SK-N-SH treated with all-trans-retinoic acid at 6 μM for 48 hours (cell line): ENCODE results near the gene SEMA3G.

Experiments used
- ATAC-seq: fragments of 200-7000 bp; cut with Tn5 transposase; 3 replicates; pipeline ENCODE4 v1.9.1; 2020; ENCODE audit warnings: mild to moderate bottlenecking, moderate library complexity
- ARNTL ChIP-seq: fragments of 450-650 bp; formaldehyde crosslinking; IDR thresholded peaks from 2 replicates; pipeline ENCODE4 v1.5.0; 2020; ENCODE audit warnings: low read depth, mild to moderate bottlenecking, moderate library complexity, borderline replicate concordance
- CREB5 ChIP-seq: fragments of 250-450 bp; sonication (Bioruptor Pico); IDR thresholded peaks from 2 replicates; pipeline ENCODE4 v1.5.1; 2020; ENCODE audit warnings: low read depth, mild to moderate bottlenecking, moderate library complexity
- CSDC2 ChIP-seq: fragments of 250-450 bp; sonication (Bioruptor Pico); IDR thresholded peaks from 2 replicates; pipeline ENCODE4 v1.5.0; 2020; ENCODE audit warnings: mild to moderate bottlenecking, moderate library complexity
- CSRNP3 ChIP-seq: fragments of 250-450 bp; sonication (Bioruptor Pico); IDR thresholded peaks from 2 replicates; pipeline ENCODE4 v1.5.1; 2021; ENCODE audit warnings: mild to moderate bottlenecking, moderate library complexity
- ESRRG ChIP-seq: fragments of 250-450 bp; sonication (Bioruptor Pico); IDR thresholded peaks from 2 replicates; pipeline ENCODE4 v1.6.1; 2021; ENCODE audit warnings: mild to moderate bottlenecking
- GLIS3 ChIP-seq: fragments of 250-450 bp; sonication (Bioruptor Pico); IDR thresholded peaks from 2 replicates; pipeline ENCODE4 v1.5.0; 2020; ENCODE audit warnings: mild to moderate bottlenecking, moderate library complexity
- OSR1 ChIP-seq: fragments of 250-450 bp; sonication (Bioruptor Pico); IDR thresholded peaks from 2 replicates; pipeline ENCODE4 v1.8.0; 2022; ENCODE audit warnings: moderate library complexity, mild to moderate bottlenecking, inconsistent platforms
- PATZ1 ChIP-seq: fragments of 250-450 bp; sonication (Bioruptor Pico); IDR thresholded peaks from 2 replicates; pipeline ENCODE4 v1.8.0; 2020; ENCODE audit warnings: mild to moderate bottlenecking, moderate library complexity, borderline replicate concordance
- PPARA ChIP-seq: fragments of 250-450 bp; sonication (Bioruptor Pico); IDR thresholded peaks from 2 replicates; pipeline ENCODE4 v1.5.0; 2020; ENCODE audit warnings: mild to moderate bottlenecking, borderline replicate concordance
- RARB ChIP-seq: fragments of 250-450 bp; sonication (Bioruptor Pico); IDR thresholded peaks from 2 replicates; pipeline ENCODE4 v1.8.0; 2021; ENCODE audit warnings: mild to moderate bottlenecking, moderate library complexity
- SNAI2 ChIP-seq: fragments of 250-450 bp; sonication (Bioruptor Pico); IDR thresholded peaks from 2 replicates; pipeline ENCODE4 v1.5.0; 2020; ENCODE audit warnings: mild to moderate bottlenecking, moderate library complexity
- TCF4 ChIP-seq: fragments of 250-450 bp; sonication (Bioruptor Pico); IDR thresholded peaks from 2 replicates; pipeline ENCODE4 v1.8.0; 2021; ENCODE audit warnings: mild to moderate bottlenecking, moderate library complexity, borderline replicate concordance
- TOX ChIP-seq: fragments of 250-450 bp; sonication (Bioruptor Pico); IDR thresholded peaks from 2 replicates; pipeline ENCODE4 v1.8.0; 2021; ENCODE audit warnings: mild to moderate bottlenecking, moderate library complexity, borderline replicate concordance
- ZC3H10 ChIP-seq: fragments of 250-450 bp; sonication (Bioruptor Pico); IDR thresholded peaks from 2 replicates; pipeline ENCODE4 v1.5.1; 2021; ENCODE audit warnings: mild to moderate bottlenecking, moderate library complexity
- ZFP3 ChIP-seq: fragments of 250-450 bp; sonication (Bioruptor Pico); IDR thresholded peaks from 2 replicates; pipeline ENCODE4 v1.5.0; 2020; ENCODE audit warnings: mild to moderate bottlenecking, moderate library complexity
- ZFP30 ChIP-seq: fragments of 450-650 bp; formaldehyde crosslinking; IDR thresholded peaks from 2 replicates; pipeline ENCODE4 v1.5.0; 2022; ENCODE audit warnings: mild to moderate bottlenecking, moderate library complexity
- ZNF565 ChIP-seq: fragments of 450-650 bp; formaldehyde crosslinking; conservative IDR thresholded peaks from 2 replicates; pipeline ENCODE4 v1.5.0; 2020; ENCODE audit warnings: low read depth, mild to moderate bottlenecking, moderate library complexity
- ZNF8 ChIP-seq: fragments of 450-650 bp; formaldehyde crosslinking; IDR thresholded peaks from 2 replicates; pipeline ENCODE4 v1.5.0; 2020; ENCODE audit warnings: mild to moderate bottlenecking, moderate library complexity

SEMA3G gene

DNA sequence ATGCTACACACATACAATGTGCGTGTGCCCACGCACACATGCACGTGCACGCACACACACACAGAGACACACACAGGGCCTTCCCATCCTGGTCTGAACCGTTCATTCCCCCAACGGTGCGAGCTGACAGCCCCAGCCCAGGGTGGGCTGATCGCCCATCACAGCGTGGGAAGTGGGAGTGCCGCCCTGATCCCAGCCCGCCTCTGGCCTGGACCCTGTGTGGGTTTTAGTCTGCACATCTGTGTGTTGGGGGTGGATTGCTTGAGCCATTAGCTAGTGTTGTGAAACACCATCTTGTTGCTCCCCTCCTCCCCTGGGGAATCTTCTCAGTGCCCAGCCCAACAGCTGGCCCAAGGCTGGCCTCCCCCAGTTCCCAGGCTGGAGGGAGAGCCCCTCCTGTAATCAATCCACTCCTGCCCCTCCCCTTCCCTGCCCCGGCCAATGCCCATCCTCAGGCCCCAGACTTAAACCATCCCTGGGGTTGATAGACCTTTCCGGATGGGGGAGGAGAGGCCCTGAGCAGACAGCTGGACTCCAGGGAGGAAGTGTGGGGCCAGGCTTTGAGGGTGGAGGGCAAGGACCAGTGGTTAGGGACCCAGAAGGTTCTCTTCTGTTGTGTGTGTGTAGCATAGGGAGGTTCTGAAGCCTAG is 8.3 kb downstream of the SEMA3G start:
- TF ChIP-seq SNAI2 (CRISPR knock-in tag) (no peak), CSRNP3 (no peak), TCF4 (CRISPR knock-in tag) (no peak), ESRRG (CRISPR knock-in tag) (no peak), TOX (CRISPR knock-in tag) (no peak), PATZ1 (no peak), ZNF565 (no peak), CSDC2 (no peak), ZC3H10 (CRISPR knock-in tag) (no peak), ZFP30 (CRISPR knock-in tag) (no peak), ZFP3 (CRISPR knock-in tag) (no peak), ZNF8 (CRISPR knock-in tag) (no peak), CREB5 (CRISPR knock-in tag) (no peak), RARB (CRISPR knock-in tag) (no peak)
- TF ChIP-seq, all 23 proteins: peak for 0
- no peak for ATAC-seq

DNA sequence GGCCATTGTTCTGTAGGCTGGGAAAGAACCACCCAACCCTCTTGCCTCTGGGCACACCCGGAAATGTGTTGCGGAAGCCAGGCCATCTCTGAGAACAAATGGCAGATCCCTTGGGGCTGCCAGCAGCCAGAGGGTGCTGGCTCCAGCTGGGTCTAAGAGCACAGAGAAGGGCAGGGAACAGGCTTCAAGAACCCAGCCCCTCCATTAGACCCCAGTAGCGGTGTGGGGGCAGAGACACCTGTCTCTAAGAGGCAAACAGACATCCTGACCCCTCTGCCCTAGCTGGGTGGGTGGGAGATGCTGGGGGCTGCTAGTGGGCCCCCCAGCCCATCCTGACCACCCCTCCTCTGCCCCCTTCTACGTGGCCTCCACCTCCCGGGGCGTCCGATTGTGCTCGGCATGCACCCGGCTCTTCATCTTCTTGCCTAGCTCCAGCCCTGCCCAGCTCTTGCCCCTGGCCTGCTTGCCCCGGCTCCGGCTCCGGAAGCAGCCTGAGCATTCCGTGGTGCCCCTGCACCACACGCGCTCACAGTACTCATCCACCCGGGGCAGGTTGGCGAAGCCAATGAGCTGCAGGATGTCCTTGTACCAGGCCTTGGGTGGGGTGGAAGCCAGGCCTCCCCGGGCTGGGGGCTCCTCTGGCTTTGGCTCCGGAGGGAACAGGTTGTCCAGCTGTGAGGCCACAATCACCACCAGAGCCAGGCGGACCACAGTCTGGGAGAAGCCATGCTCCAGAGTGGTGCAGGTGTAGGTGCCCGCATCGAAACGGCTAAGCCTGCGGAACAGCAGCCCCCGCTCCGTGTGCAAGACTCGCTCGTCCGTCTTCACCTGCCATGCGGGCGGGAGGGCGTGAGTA is 9.4 kb downstream of the SEMA3G start:
- ATAC-seq = no peak
- no peak for TF ChIP-seq TCF4 (CRISPR knock-in tag)
- TF ChIP-seq CSRNP3 = no peak
- TF ChIP-seq ESRRG (CRISPR knock-in tag) = no peak
- TF ChIP-seq PATZ1 = no peak
- no peak for TF ChIP-seq CSDC2
- TF ChIP-seq RARB (CRISPR knock-in tag) = no peak
- TF ChIP-seq OSR1 (CRISPR knock-in tag) = no peak
- TF ChIP-seq GLIS3 (CRISPR knock-in tag) = no peak
- no peak for TF ChIP-seq ZFP30 (CRISPR knock-in tag)
- TF ChIP-seq SNAI2 (CRISPR knock-in tag) = no peak
- TF ChIP-seq TOX (CRISPR knock-in tag) = no peak
- no peak for TF ChIP-seq PPARA (CRISPR knock-in tag)
- no peak for TF ChIP-seq ARNTL
- TF ChIP-seq ZFP3 (CRISPR knock-in tag) = no peak
- TF ChIP-seq ZNF565 = no peak
- no peak for TF ChIP-seq CREB5 (CRISPR knock-in tag)
- TF ChIP-seq, all 23 proteins: peak for 0
